ENCODE results near the gene SLC16A10. TPM values are rescaled to one million over a fixed set of nuclear protein-coding genes. Genes with fewer than 3 reads are reported as not detected.

SLC16A10 gene
- total and polyA plus RNA-seq, 2 of the 8 experiments (the other 6 are each of a cell fraction or from before 2014, with no cell fraction given): 18.6 to 23.2 TPM

- Histone ChIP-seq H4K5ac (ENCODE audit: insufficient read length, low read depth, low read length) (no peak overlapping the region), H2AFZ (ENCODE audit: low read length) (no peak overlapping the region), H2BK120ac (replicated peaks; ENCODE audit: low read depth, low read length) (no peak overlapping the region), H3K27me3 (replicated peaks in 1 of 4; ENCODE audit: control insufficient read depth in 3 of 4, extremely low read depth in 1 of 4, insufficient read depth in 3 of 4, low read length in 3 of 4) (no peaks in the 10 kb centered on the region), H3K9me3 (ENCODE audit: insufficient read depth in 2 of 2, low read depth in 1 of 2, low read length in 1 of 2) (no peaks in the 10 kb centered on the region), H3K4me2 (ENCODE audit: insufficient read depth in 1 of 2, low read depth in 2 of 2, low read length in 2 of 2) (no peak overlapping the region), H2BK5ac (ENCODE audit: low read depth, low read length) (no peak overlapping the region), H3K56ac (replicated peaks; ENCODE audit: insufficient read length, low read depth, low read length) (no peak overlapping the region), H4K91ac (replicated peaks; ENCODE audit: insufficient read length, low read length) (no peak overlapping the region), H3K79me1 (ENCODE audit: low read depth, low read length) (no peaks in the 10 kb centered on the region), H4K20me1 (replicated peaks in 1 of 2; ENCODE audit: control insufficient read depth in 1 of 2, insufficient read depth in 2 of 2, low read length in 2 of 2) (no peaks in the 10 kb centered on the region), H3K4ac (replicated peaks; ENCODE audit: insufficient read length, low read depth, low read length) (no peak overlapping the region), H2BK12ac (ENCODE audit: low read depth, low read length) (no peak overlapping the region), H3K14ac (ENCODE audit: insufficient read length) (no peak overlapping the region), H2BK20ac (ENCODE audit: low read length) (no peak overlapping the region), H3K18ac (ENCODE audit: extremely low read depth, low read length) (no peak overlapping the region), H3K4me1 (replicated peaks in 1 of 4; ENCODE audit: control insufficient read depth in 3 of 4, insufficient read depth in 4 of 4, low read length in 3 of 4) (peaks cover 0 to 6% (median 0%) of the 10 kb centered on the region in 4 experiments; a peak in 1 of 7 replicates), H2AK5ac (ENCODE audit: low read depth, low read length) (no peak overlapping the region), H3K9ac (replicated peaks in 1 of 4; ENCODE audit: extremely low read depth in 1 of 4, low read depth in 3 of 4, low read length in 3 of 4) (no peak overlapping the region), H3K27ac (ENCODE audit: low read depth, low read length) (no peak overlapping the region), H3K79me2 (ENCODE audit: control insufficient read depth in 1 of 2, insufficient read depth in 2 of 2, low read length in 2 of 2) (no peaks in the 10 kb centered on the region), H4K8ac (ENCODE audit: extremely low read depth, insufficient read depth, low read length) (no peak overlapping the region), H2BK15ac (ENCODE audit: low read length) (no peak overlapping the region), H3K23ac (ENCODE audit: insufficient read length) (no peak overlapping the region), H3K36me3 (ENCODE audit: control insufficient read depth in 2 of 4, insufficient read depth in 4 of 4, low read length in 3 of 4) (no peaks in the 10 kb centered on the region), H3K23me2 (ENCODE audit: low read depth, low read length) (no peaks in the 10 kb centered on the region), H3K4me3 (ENCODE audit: extremely low read depth in 1 of 4, insufficient read depth in 2 of 4, low read depth in 3 of 4, low read length in 4 of 4) (no peak overlapping the region)
- FAIRE-seq: no peak
- WGBS, 2 experiments (ENCODE audit: extremely low coverage in 1 of 2, insufficient coverage in 1 of 2, insufficient read length in 1 of 2, insufficient replicate concordance in 2 of 2, low coverage in 1 of 2, low lambda C conversion rate in 2 of 2, missing lambda C conversion rate in 1 of 2): 82% methylated on average over 2 of the region's 2 CpGs; no CpG with 5 or more reads in 1 of the 2 experiments
- ChIA-PET POLR2A (ENCODE audit: partially characterized antibody) (no interaction called here), CTCF (ENCODE audit: partially characterized antibody) (interaction anchor here (1.1 kb wide), 1 partner anchor 36 kb away, joined by 3 read pairs; no protein-coding TSS in a partner anchor)
- no peak for DNase-seq (ENCODE audit: low read depth in 1 of 2, low spot score in 2 of 2)
- TF ChIP-seq GTF2F1 (IDR thresholded peaks at IDR 0.05; ENCODE audit: borderline replicate concordance, low read depth, low read length) (no peak), ASH2L (IDR thresholded peaks at IDR 0.05; ENCODE audit: low read length) (no peak), PHF8 (conservative IDR thresholded peaks at IDR 0.05; ENCODE audit: low read depth, low read length) (no peak), RBBP5 (IDR thresholded peaks at IDR 0.05; ENCODE audit: borderline replicate concordance, low read depth, low read length) (no peak), KDM4A (IDR thresholded peaks at IDR 0.05; ENCODE audit: low read depth, low read length, severe bottlenecking) (no peak), CBX5 (IDR thresholded peaks at IDR 0.05; ENCODE audit: low read depth, low read length) (no peak), BACH1 (IDR thresholded peaks at IDR 0.05; ENCODE audit: low read length) (no peak), JUND (IDR thresholded peaks at IDR 0.05; ENCODE audit: low read length) (no peak)
Measured at GRCh38 chr6:111175109-111175508, 87.8 kb downstream of the SLC16A10 start.
